Pons (tissue), 1 donor: ENCODE data around the gene CISD3.
A peak's percentile ranks its signal among the peaks of the same experiment; 100 is the strongest.

ENCODE experiments used
- DNase-seq: peaks from one replicate; pipeline ENCODE4 v3.0.0-alpha.2; 2016; ENCODE audit warnings: low spot score

CISD3 gene

DNA sequence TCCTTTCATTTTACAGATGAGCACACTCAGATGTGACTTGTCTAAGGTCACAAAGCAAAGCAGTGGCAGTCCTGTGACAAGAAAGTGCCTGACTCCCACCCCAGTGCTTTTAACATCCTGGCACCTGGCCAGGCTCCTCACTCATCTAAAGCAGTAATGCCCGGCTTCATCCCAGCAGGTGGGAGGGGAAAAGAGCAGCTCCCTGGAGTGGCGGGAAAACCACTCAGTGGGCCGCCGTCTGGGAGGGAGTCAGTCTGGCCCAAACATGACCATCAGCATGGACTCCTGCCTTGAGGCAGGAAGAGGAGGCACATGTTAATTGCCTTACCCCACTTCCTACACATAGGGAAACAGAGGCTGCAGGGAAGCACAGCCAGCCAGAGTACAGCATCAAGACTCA is 15.4 kb downstream of the CISD3 start:
- no peak for DNase-seq

DNA sequence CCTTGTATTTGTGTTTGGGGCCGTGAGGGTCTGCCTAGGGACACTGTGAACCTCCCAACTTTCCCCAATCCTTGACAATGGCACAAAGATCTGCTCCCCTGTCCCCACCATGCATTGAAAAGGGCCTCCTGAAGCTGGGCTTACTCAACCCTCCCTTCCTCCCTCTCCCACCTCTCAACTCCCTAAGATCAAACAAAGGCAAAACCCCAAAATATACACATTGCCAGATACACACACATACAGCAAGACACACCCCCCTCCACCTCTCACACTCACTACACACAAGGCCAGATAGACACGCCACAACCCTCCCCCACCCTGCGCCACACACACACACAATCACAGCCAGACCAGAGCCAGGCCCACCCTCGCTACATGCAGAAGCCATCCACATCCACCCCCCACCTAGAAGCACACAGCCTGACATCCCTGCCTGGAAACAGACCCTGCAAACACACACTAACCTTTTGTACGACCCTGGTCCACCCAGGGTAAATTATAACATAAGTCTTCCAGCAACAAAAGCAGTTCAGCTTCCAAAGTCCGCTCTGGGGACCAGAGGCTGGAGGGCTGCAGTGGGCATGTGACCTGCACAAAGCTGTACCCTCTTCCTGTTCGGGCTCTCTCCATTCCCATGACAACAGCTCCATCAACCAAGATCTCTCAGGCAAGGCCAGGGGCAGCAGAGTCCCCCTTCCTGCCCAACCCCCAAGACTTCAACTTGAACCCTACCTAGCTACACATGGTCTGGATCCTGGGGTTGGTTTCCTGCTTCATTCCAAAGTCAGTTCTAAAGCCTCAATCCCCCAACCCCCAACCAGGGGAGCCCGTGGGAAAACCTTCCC is 16.1 kb downstream of the CISD3 start:
- no peak for DNase-seq

DNA sequence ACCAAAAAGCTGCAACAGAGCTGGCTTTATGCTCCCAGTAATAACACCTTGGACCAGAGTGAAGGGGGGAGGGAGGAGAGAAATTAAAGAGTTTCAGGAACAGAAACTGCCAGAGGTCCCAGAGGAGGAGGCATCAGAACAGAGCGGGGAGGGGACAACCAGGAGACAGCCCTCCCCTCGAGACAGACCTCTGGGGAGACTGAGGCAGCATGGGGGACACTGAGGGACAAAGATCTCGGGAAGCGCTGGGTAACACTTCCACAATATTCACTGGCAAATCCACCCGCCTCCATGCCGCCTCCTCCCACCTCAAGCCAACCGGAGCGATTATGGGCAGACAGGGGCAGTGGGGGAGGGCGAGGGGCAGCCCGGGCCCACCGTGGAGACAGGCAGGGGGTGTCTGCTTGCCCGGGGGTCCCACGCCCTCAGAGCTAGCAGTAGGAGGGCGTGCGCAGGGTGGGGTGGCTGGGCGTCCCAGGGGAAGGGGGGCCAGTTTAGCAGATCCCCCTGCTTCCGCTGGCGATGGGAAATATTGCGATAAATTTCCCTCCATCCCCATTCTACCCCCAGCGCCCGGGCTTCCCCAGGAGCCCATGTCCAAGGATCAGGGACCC is 16.8 kb downstream of the CISD3 start:
- DNase-seq: no peak

DNA sequence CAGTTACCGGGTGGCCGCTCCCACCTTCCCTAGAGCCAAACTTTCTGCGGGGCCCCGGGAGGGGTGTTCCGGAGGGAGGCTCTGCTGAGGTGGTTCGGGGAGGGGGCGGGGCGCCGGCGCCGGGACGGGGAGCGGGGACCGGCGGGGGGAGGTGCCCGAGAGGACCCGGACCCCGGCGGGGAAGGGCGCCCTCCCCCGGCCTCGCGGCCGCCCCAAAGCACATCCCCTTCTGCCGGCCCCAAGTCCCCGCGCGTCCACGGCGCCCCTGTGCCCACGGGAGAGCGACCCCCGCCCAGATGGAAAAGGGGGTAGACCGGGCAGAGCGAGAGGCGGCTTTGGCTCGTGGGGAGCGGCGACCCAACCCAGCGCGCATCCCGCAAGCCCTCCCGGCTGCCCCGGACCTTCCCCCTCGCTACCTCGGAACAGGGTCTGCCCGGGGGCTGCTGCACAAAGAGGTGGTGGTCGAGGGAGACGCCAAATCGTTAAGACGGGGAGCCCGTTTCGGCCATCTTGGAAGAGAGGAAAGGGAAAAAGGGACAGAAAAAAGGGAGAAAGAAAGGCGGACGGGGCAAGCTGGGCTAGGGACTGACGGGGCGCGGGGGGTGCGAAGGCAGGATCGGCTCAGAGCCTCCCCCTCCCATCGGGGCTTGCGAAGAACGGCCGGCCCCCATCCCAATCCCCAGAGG is 17.5 kb downstream of the CISD3 start:
- DNase-seq: no peak

DNA sequence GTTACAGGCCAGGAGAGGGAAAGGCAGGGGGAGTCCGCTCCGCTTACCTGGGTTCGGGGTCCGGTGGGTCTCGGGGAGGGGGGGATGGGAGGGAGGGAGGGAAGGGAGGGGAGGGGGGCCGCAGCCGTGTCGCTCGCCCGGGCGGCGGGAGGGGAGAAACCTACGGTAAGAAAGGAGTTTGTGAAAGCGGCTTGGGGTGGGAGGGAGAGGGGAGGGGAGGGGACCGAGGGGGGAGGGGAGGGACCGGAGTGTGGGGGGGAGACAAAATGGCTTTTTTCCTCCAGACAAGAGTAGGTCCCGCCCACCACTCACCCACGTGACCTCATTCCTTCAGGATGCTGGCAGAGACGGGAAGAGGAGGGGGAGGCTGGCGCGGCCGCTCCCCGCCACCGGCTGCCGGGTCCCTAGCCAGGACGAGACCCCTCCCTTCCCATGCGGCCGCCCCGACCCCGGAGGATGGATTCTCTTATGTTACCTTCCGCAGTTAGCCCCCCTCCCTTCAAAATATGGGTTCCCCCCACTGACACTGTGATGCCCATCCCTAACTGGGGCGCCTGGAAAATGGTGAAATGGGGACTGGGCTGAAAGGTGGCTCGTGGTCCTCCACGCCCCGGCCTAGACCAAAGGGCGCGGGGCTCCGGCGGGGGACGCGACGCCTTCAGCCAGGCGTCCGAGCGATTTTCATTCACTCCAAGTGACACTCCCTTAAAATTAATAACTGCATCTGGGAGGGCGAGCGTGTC is 18.2 kb downstream of the CISD3 start, which contains the start of gene PCGF2:
Gene PCGF2, minus strand, starts transcription at position 188 of the 743 bp plus-strand sequence. CDS start 7,934 bp downstream, outside the sequence.
- DNase-seq: no peak

DNA sequence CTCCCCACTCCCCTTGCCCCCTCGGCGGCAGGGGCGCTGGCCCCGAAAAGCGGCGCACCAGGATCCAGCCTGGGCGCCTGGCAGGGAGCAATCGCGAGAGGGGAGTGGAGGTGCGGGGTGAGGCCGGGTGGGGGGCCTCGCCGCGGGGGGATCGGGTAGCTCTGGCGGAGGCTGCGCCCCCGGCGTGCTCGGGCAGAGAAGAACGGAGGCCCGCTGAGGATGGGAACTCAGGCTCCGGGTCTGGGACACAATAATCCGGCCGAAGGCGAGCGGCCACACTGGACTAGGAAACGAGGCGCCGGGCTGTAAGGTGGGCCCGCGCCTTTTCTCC is 18.7 kb downstream of the CISD3 start:
- DNase-seq: no peak

DNA sequence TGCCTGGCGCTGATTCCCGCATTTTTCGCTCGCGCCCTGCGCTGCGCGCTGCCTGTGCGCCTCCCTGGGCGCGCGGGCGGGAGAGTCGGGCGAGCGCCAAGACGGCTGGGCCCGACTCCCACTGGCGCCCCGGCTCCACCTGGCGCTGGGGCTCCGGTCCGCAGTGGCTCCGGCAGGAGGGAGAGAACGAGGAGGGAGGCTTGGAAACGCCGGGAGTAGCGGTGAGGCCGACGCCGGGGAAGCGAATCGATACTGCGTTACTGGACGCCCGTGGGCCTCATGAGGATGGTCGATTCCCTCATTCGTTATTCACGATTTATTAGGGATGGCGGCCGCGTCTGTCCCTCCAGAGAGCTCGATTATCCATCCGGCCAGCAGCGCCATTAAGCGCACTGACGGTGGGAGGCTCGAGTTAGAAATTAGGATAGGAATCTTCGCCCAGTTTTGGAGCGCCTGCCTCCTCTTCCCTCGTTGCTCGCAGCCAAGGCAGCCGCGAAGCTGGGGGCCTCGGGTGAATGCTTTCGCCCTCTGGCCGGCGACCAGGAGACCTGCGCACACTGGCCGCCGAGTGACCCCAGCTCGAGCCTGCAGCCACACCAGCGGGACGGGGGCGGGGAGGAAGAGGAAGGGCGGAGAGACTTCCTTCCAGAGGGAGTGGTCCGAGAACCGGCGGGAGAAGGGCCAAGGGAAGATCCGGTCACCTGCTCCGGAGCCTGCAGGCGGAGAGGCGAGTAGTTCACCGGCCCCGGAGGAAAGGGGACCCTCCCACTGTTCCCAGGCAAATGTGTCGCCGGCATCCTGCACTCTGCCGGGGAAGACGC is 19.3 kb downstream of the CISD3 start:
- DNase-seq: no peak

DNA sequence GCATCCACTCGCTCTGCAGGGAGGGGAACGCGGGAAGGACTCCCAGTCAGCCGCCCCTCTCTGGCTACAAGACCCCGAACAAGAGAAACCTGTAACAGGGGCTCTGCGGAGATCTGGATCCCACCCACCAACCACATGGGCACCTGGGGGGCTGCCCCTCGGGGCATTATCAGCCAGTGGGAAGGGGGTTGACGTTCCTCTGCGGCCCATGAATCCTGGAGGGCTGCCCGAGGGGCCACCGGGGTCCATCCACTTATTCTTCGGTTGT is 19.8 kb downstream of the CISD3 start:
- no peak for DNase-seq

DNA sequence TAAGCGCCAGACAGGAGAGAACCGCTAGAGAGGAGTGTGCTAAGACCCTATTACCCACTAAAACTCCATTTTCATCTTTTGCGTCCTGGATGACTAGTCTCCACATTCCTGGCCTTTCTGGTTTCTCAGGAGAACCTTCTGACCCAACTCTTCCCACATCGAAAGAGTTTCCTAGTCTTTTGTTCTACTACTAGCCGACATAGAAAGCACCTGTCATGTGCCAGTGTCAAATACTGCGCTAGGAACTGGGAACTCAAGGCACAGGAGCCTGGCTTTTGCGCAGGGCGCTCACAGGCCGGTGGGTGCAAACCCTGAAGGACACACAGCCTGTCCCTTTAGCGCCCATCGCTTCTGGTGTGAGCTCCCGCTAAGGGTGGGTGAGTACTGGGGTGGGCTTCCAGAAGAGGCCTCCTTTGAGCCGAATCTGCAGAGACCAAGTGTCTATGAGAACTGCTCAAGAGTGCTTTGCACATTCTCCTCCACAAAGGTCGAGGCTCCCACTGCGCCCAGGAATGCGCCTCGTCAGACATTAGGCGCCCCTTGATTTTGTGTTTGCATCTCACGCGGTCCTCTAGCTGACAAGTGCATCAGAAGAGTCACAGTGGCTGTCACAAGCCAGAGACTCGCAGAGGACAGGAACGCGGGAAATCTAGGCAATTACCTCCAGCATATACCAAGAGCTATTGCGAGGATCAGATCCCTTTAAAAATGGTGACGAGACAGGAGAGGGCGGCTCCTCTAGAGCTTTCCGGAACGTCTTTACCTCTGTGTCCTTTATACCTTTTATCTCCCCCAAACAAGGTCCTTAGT is 20.4 kb downstream of the CISD3 start:
- no peak for DNase-seq

DNA sequence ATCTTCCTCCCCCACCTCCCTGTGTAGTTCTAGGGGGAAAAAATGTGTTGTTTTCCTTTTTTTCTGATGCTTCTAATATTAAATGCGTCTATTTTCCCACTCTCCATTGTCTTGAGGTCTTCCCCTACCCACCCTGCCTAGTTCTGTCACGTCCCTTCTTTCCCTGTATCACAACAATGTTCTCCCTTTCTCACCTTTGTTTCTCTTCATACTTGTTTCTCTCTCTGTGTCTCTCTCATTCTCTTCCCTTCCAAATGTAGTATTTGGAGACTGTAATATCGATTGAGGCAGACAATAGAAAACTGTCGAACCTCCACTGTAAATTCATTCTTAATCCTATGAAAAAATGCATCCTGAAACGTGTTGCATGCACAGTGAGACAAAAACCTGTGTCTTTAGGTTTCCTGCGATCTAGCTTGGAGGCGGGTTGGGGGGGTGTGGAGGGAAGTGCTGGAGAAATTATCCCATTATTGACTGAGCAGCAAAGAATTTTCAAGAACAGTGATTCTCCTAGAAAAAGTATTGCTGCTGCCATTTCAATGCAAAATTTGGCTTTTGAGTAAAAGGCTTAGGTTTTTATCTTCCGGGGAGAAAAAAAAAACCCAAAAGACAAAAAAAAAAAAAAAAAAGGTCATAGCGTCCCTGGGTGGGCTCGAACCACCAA is 21.1 kb downstream of the CISD3 start:
- no peak for DNase-seq

DNA sequence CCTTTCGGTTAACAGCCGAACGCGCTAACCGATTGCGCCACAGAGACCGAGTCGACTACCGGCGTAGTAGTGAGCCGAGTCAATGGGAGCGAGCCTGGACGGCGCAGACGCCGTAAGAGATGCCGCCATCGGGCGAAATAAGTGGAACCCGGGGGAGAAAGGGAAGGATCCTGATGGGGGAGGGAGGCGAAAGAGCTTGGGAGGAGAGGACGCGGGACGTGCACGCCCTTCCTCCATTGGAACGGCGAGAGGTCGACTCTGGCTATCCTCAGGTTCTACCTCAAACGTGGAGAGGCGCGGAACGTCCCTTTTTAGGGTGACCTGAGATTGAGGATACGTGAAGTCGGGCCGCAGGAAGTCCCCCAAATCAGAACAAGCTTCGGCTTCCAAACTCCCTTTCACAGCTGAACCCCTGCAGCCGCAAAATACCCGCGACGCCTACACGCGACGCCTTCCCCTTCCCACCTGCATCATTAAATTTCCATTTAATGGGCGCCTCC is 21.7 kb downstream of the CISD3 start:
- peak; percentile 83 for DNase-seq

DNA sequence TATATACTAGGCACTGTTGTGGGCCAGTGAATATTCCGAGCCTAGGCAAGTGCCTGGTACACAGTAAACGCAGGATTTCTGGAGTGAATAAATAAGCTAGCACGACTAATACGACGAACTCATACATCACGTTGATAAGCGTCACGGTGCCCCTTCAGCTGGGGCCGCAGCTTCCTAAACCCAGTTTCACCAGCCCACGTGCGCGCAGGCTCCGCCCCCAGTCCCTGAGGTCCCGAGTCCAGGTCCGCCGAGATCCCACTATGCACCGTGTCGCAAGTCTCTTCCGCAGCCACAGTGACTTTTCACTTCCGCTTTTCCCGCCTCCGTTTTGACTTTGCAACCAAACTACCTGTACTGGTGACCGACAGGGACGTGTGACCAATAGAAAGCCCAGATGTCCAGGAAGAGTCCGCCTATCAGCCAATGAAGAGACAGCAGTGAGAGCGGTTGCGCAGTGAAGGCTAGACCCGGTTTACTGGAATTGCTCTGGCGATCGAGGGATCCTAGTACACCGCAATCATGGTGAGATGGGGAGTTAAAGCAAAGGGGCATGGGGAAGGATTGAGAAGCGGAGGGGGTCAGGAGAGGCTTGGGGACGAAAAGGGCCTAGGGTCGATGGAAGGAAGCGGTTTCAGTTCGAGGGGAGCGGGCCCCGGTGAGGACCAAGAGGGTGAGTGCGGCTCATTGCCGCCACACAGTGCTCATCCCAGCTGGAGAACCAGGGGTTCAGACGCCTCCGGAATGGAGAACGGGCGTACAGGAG is 22.3 kb downstream of the CISD3 start, which contains the start of gene PSMB3:
Gene PSMB3, plus strand, starts transcription at position 434 of the 763 bp plus-strand sequence. Its CDS starts 86 bp downstream, at position 520.
- DNase-seq: peak; percentile 100

DNA sequence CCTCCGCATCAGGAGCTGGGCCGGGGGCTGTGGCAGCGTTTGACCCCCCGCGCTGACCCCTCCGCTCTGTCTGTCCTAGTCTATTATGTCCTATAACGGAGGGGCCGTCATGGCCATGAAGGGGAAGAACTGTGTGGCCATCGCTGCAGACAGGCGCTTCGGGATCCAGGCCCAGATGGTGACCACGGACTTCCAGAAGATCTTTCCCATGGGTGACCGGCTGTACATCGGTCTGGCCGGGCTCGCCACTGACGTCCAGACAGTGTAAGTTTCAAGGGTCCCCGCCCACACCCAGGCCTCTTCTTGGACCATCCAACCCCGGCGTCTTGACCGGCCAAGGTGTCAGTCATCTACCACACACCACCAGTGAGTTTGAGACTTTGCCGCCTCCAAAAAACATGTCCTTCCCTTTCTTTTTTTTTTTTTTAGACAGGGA is 22.9 kb downstream of the CISD3 start:
- no peak for DNase-seq

DNA sequence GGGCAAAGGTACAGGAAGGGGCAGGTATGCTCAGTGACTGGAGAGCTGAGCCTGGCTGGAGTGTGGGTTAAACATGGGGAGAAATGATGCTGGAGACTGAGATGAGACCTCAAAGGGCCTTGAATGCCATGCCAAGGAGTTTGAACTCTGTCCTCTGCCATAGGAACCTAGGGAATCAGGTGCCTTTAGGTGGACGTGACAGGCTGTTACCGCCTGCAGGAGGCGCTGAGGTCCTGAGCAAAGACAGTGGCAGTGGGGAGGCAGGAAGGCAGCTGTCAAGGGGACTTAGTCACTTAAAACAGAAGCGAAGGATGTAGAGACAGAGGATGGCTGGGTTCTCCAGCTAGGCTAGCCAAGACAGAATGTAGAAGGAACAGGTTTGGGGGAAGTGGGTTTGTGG is 31.5 kb downstream of the CISD3 start:
- no peak for DNase-seq

DNA sequence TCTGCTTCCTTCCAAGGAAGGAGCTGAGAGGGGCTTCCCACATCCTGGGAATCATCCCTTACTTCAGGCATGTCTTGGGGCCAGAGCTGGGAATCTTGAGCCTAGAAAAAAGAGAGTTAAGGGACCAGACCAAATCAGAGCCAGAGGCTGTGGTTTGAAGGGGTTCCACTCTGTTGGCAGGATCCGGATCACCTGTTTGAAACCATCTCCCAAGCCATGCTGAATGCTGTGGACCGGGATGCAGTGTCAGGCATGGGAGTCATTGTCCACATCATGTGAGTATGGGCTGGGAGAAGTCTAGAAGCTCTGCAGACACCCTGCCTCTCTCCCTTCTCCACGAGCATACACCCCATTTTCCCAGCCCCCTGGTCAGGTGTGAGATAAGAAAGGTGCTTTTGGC is 32.1 kb downstream of the CISD3 start:
- DNase-seq: no peak

DNA sequence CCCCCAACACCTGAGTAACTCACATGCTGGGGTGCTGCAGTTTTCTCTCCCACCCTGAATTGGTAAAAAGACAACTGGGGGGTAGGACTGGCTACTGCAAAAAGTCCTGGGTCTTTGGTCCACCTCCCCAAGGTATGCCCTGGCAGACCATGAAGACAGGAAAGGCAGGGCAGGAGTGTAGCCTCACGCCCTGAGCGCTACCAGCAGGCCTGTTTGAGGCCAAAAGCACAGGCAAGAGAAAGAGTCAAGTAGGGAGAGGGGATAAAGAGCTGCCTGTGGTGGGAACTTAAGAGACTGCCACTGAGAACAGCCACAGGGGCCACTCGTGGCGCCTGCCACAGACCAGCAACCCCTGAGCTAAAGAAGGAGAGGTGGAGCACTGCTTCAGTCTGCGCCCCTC is 36.2 kb downstream of the CISD3 start:
- no peak for DNase-seq

DNA sequence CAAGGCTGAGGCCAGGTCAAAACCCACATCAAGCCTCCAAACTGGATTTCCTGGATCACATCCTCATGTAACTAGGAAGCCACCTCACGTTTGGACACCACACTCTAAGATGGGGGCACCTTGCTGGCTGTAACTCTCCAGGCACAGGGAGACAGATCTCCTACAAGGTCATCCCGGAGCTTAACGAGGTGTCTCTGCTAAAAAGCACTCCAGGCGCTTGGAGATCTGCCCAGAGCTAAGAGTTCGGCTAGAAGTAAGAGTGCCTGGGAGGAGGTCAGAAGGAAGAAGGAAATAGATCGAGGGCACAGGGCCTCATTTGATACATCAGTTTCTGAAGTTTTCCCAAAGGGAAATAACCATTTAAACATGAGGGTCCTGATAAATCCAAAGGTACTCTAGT is 38.3 kb downstream of the CISD3 start:
- no peak for DNase-seq

DNA sequence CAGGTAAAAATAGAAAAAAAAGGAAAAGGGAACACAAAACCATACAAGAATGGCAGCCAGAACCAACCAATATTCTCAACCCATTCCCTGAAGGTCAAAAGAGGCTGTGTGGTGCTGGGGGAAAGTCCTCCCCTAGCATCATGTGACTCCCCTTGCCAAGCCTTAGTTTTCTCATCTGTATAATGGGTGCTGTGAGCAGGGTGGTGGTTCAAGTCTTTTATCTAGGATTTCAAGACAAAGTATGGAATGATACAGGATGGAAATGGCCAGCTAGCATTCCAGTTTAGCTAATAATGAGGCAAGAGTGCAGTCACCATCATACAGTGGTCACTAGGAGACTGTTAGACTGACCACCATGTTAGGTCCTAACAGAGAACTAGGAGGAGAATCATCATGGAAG is 43.1 kb downstream of the CISD3 start:
- no peak for DNase-seq

DNA sequence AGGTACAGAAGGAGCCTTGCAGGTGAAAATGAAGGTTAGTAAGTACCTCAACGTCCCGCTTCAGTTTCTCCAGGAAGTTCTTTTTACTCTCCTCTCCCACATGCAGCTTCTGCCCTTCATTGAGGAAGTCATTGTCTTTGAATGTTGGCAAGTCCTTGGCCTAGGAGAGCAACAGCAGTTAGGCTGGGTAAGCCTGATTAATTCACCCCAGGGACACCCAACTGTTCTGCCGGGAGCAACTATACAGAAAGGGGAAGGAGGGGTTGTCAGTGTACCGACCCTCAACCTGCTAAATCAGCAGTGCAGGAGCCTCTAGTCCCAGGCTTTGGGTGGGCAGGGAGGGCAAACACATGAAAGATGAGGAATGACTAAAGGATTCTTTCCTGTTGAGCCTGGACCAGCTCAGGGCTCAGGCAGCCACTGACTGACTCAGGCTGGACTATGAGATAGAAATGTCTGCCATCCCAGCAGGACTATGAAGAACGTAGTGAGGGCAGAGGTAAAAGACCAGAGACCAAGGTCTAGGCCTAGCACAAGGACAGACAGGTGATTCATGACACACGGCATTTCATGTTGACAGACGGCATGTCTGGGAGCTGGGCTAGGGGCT is 47.6 kb downstream of the CISD3 start:
- no peak for DNase-seq
